ENCODE results near the gene PHACTR2. TPM values are rescaled to one million over a fixed set of nuclear protein-coding genes. Genes with fewer than 3 reads are reported as not detected.

PHACTR2 gene
- total RNA-seq, 1 donor from 2014 or later, result 44.7 TPM

DNA sequence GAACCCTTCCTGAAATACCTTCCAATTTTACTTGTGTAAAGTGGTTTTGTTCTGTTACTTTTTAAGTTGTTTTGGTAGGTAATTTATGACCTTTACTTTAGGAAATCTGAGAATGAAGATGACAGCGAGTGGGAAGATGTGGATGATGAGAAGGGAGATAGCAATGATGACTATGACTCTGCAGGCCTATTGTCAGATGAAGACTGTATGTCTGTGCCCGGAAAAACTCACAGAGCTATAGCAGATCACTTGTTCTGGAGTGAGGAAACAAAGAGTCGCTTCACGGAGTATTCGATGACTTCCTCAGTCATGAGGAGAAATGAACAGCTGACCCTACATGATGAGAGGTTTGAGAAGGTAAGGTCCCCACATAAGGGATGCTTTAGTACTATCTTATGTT lies 179.9 kb downstream of the PHACTR2 start:
- no peak overlapping the region for H3K27ac Mint-ChIP-seq (ENCODE audit: unreplicated experiment)
- Histone ChIP-seq H3K27me3 (ENCODE audit: insufficient read depth, low read length) (no peaks in the 10 kb centered on the region), H3K4me2 (ENCODE audit: low read length) (no peak overlapping the region), H3K36me3 (ENCODE audit: insufficient read depth, low read length) (peaks cover 48% of the 10 kb centered on the region), H3K4me1 (ENCODE audit: insufficient read depth, low read length) (no peaks in the 10 kb centered on the region), H2AFZ (ENCODE audit: low read depth, low read length) (no peak overlapping the region), H3K9ac (ENCODE audit: low read length) (no peak overlapping the region), H3K4me3 (ENCODE audit: insufficient read depth, low read depth, low read length) (no peak overlapping the region), H4K20me1 (ENCODE audit: insufficient read depth, low read length) (peaks cover 3% of the 10 kb centered on the region), H3K79me2 (ENCODE audit: insufficient read depth, low read length) (peaks cover 27% of the 10 kb centered on the region), H3K9me3 (ENCODE audit: insufficient read depth, low read depth, low read length) (no peaks in the 10 kb centered on the region), H3K27ac (ENCODE audit: low read depth, low read length) (no peak overlapping the region)
- peaks cover 4% of the 10 kb centered on the region for H3K9me3 Mint-ChIP-seq (ENCODE audit: unreplicated experiment)
- TF ChIP-seq EZH2 (IDR thresholded peaks at IDR 0.05; ENCODE audit: insufficient read depth, low read length), result no peak
- H3K4me3 Mint-ChIP-seq (ENCODE audit: unreplicated experiment), result no peak overlapping the region
- FAIRE-seq (no peak), DNase-seq (ENCODE audit: low read depth) (no peak)
- H3K4me1 Mint-ChIP-seq (ENCODE audit: low read depth, unreplicated experiment), result no peaks in the 10 kb centered on the region
- peaks cover 40% of the 10 kb centered on the region for H3K36me3 Mint-ChIP-seq (ENCODE audit: low read depth, unreplicated experiment)
- H3K27me3 Mint-ChIP-seq (ENCODE audit: low read depth, unreplicated experiment), result no peaks in the 10 kb centered on the region

DNA sequence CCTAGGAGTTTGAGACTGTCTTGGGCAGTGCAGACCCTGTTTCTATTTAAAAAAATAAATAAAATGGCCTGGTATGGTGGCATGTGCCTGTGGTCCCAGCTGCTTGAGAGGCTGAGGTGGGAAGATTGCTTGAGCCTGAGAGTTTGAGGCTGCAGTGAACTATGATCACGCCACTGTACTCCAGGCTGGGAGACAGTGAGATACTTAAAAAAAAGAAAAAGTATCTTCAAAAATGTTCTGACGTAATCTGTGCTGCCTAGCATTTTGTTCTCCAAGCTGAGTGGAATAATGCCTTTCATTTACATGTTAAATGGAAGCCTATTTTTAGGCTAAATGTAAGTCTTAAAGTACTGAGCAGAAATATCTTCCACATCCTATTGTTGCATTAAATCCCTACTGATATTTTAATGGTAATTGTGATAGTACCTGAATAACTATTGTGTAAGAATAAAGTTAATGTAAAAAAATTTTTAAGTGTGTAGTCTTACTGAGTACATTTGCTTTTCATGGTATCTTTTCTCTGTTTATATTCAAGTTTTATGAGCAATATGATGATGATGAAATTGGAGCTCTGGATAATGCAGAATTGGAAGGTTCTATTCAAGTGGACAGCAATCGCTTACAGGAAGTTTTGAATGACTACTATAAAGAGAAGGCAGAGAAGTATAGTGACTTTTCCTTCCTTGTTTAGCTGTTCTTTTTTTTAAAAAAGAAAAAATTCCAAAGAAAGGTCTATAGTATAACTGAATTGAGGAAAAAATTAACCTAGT lies 182.3 kb downstream of the PHACTR2 start:
- Histone ChIP-seq H3K9ac (ENCODE audit: low read length) (no peak overlapping the region), H3K36me3 (ENCODE audit: insufficient read depth, low read length) (peaks cover 64% of the 10 kb centered on the region), H3K9me3 (ENCODE audit: insufficient read depth, low read depth, low read length) (no peaks in the 10 kb centered on the region), H3K4me3 (ENCODE audit: insufficient read depth, low read depth, low read length) (no peak overlapping the region), H3K27me3 (ENCODE audit: insufficient read depth, low read length) (no peaks in the 10 kb centered on the region), H3K4me2 (ENCODE audit: low read length) (no peak overlapping the region), H4K20me1 (ENCODE audit: insufficient read depth, low read length) (peaks cover 3% of the 10 kb centered on the region), H3K4me1 (ENCODE audit: insufficient read depth, low read length) (no peaks in the 10 kb centered on the region), H2AFZ (ENCODE audit: low read depth, low read length) (no peak overlapping the region), H3K79me2 (ENCODE audit: insufficient read depth, low read length) (peaks cover 14% of the 10 kb centered on the region), H3K27ac (ENCODE audit: low read depth, low read length) (no peak overlapping the region)
- no peak for TF ChIP-seq EZH2 (IDR thresholded peaks at IDR 0.05; ENCODE audit: insufficient read depth, low read length)
- TF ChIP-seq, protein P1, sequence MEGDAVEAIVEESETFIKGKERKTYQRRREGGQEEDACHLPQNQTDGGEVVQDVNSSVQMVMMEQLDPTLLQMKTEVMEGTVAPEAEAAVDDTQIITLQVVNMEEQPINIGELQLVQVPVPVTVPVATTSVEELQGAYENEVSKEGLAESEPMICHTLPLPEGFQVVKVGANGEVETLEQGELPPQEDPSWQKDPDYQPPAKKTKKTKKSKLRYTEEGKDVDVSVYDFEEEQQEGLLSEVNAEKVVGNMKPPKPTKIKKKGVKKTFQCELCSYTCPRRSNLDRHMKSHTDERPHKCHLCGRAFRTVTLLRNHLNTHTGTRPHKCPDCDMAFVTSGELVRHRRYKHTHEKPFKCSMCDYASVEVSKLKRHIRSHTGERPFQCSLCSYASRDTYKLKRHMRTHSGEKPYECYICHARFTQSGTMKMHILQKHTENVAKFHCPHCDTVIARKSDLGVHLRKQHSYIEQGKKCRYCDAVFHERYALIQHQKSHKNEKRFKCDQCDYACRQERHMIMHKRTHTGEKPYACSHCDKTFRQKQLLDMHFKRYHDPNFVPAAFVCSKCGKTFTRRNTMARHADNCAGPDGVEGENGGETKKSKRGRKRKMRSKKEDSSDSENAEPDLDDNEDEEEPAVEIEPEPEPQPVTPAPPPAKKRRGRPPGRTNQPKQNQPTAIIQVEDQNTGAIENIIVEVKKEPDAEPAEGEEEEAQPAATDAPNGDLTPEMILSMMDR (IDR thresholded peaks at IDR 0.05; ENCODE audit: insufficient read depth, low read depth, low read length), result no peak
- peaks cover 20% of the 10 kb centered on the region for H3K36me3 Mint-ChIP-seq (ENCODE audit: low read depth, unreplicated experiment)
- H3K27ac Mint-ChIP-seq (ENCODE audit: unreplicated experiment), result no peak overlapping the region
- H3K27me3 Mint-ChIP-seq (ENCODE audit: low read depth, unreplicated experiment), result no peaks in the 10 kb centered on the region
- FAIRE-seq (no peak), DNase-seq (ENCODE audit: low read depth) (no peak)
- H3K9me3 Mint-ChIP-seq (ENCODE audit: unreplicated experiment), result no peaks in the 10 kb centered on the region
- H3K4me3 Mint-ChIP-seq (ENCODE audit: unreplicated experiment), result no peak overlapping the region
- no peaks in the 10 kb centered on the region for H3K4me1 Mint-ChIP-seq (ENCODE audit: low read depth, unreplicated experiment)

DNA sequence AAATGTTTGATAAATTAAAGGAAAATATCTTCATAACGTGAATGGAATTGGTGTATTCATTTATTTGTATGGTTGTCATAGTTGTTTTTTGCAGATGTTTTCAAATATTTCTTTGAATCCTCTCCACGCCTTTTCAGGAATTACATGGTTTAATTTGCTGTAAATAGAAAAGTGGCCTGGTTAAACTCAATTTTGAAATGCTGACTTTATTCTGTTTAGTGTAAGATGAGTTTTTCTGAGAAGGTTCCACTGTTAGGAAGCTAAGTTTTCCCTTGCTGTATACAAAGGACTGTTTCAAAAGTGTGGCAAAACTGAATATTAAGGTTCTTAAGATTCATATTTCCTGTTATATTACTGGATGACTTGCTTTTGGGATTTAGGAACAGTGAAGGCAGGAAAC lies 186.0 kb downstream of the PHACTR2 start:
- TF ChIP-seq, protein P1 (IDR thresholded peaks at IDR 0.05; ENCODE audit: insufficient read depth, low read depth, low read length), result no peak
- no peak for TF ChIP-seq EZH2 (IDR thresholded peaks at IDR 0.05; ENCODE audit: insufficient read depth, low read length)
- Histone ChIP-seq H3K9ac (ENCODE audit: low read length) (no peak overlapping the region), H3K9me3 (ENCODE audit: insufficient read depth, low read depth, low read length) (no peaks in the 10 kb centered on the region), H3K36me3 (ENCODE audit: insufficient read depth, low read length) (peaks cover 44% of the 10 kb centered on the region), H2AFZ (ENCODE audit: low read depth, low read length) (no peak overlapping the region), H3K27me3 (ENCODE audit: insufficient read depth, low read length) (no peaks in the 10 kb centered on the region), H3K4me3 (ENCODE audit: insufficient read depth, low read depth, low read length) (no peak overlapping the region), H3K27ac (ENCODE audit: low read depth, low read length) (no peak overlapping the region), H4K20me1 (ENCODE audit: insufficient read depth, low read length) (peaks cover 2% of the 10 kb centered on the region), H3K79me2 (ENCODE audit: insufficient read depth, low read length) (peaks cover 2% of the 10 kb centered on the region), H3K4me1 (ENCODE audit: insufficient read depth, low read length) (no peaks in the 10 kb centered on the region), H3K4me2 (ENCODE audit: low read length) (no peak overlapping the region)
- H3K9me3 Mint-ChIP-seq (ENCODE audit: unreplicated experiment), result peaks cover 3% of the 10 kb centered on the region
- no peak overlapping the region for H3K4me3 Mint-ChIP-seq (ENCODE audit: unreplicated experiment)
- no peaks in the 10 kb centered on the region for H3K27me3 Mint-ChIP-seq (ENCODE audit: low read depth, unreplicated experiment)
- no peak overlapping the region for H3K27ac Mint-ChIP-seq (ENCODE audit: unreplicated experiment)
- peaks cover 15% of the 10 kb centered on the region for H3K36me3 Mint-ChIP-seq (ENCODE audit: low read depth, unreplicated experiment)
- no peak for FAIRE-seq
- H3K4me1 Mint-ChIP-seq (ENCODE audit: low read depth, unreplicated experiment), result no peaks in the 10 kb centered on the region
- no peak for DNase-seq (ENCODE audit: low read depth)

Data from astrocyte (in vitro differentiated cells and primary cell).